HG02973 (cell line): Measurements from ENCODE around the gene CLSTN3.
"Not testable (repeated sequence)": the region's sequence is repeated elsewhere in the genome, so short reads cannot be mapped to it uniquely, and the experiment has no call there.

Experiments
- ATAC-seq: cut with Tn5 transposase; IDR thresholded peaks from one replicate; pipeline ENCODE4 v1.9.1; 2021; ENCODE audit warnings: moderate library complexity; ENCODE audit not compliant: unreplicated experiment

The CLSTN3 gene

GRCh38 chr12:7103837-7104584, 26.2 kb upstream of the CLSTN3 start:
- ATAC-seq: no peak

- no peak for ATAC-seq
These were observed 24.1 kb upstream of the CLSTN3 start for GRCh38 chr12:7106082-7106481.

- ATAC-seq: not testable (repeated sequence)
These were observed 23.0 kb upstream of the CLSTN3 start for GRCh38 chr12:7107181-7107580.

GRCh38 chr12:7107636-7108002, 22.6 kb upstream of the CLSTN3 start:
- no peak for ATAC-seq

GRCh38 chr12:7108003-7108795, 22.0 kb upstream of the CLSTN3 start:
- ATAC-seq: peak; percentile 85

- no peak for ATAC-seq
These were observed 21.2 kb upstream of the CLSTN3 start, which contains the start of gene C1RL for GRCh38 chr12:7108796-7109571. TSS of gene C1RL (minus strand) at chr12:7109214. CDS start at chr12:7109180, 34 bp downstream.

- ATAC-seq: no peak
These were observed 20.6 kb upstream of the CLSTN3 start for GRCh38 chr12:7109572-7109920.

GRCh38 chr12:7110661-7111060, 19.5 kb upstream of the CLSTN3 start:
- no peak for ATAC-seq

- no peak for ATAC-seq
These were observed 18.1 kb upstream of the CLSTN3 start for GRCh38 chr12:7112041-7112440.

GRCh38 chr12:7113389-7113871, 16.7 kb upstream of the CLSTN3 start:
- ATAC-seq: no peak

GRCh38 chr12:7114008-7114407, 16.2 kb upstream of the CLSTN3 start:
- ATAC-seq: no peak

- no peak for ATAC-seq
These were observed 15.3 kb upstream of the CLSTN3 start for GRCh38 chr12:7114851-7115250.

- ATAC-seq: no peak
These were observed 14.0 kb upstream of the CLSTN3 start for GRCh38 chr12:7116196-7116595.

GRCh38 chr12:7116916-7117315, 13.3 kb upstream of the CLSTN3 start:
- no peak for ATAC-seq

- ATAC-seq: no peak
These were observed 12.5 kb upstream of the CLSTN3 start for GRCh38 chr12:7117670-7118069.

- no peak for ATAC-seq
These were observed 11.3 kb upstream of the CLSTN3 start for GRCh38 chr12:7118881-7119280.

GRCh38 chr12:7120166-7120565, 10.0 kb upstream of the CLSTN3 start:
- ATAC-seq: no peak

GRCh38 chr12:7121324-7121723, 8.8 kb upstream of the CLSTN3 start:
- no peak for ATAC-seq

GRCh38 chr12:7122811-7123769, 7.1 kb upstream of the CLSTN3 start:
- no peak for ATAC-seq

- ATAC-seq: no peak
These were observed 6.2 kb upstream of the CLSTN3 start for GRCh38 chr12:7123806-7124522.
